SK-N-SH (cell line): ENCODE measurements around the gene APBB2. TPM values are rescaled to one million over a fixed set of nuclear protein-coding genes. Genes with fewer than 3 reads are reported as not detected.
A peak's percentile ranks its signal among the peaks of the same experiment; 100 is the strongest.

ENCODE experiments used
- CTCF ChIA-PET: fragments of 300-600, 350-600 bp; formaldehyde crosslinking; extraction: SDS; loops from one replicate; lab custom pipeline; 2021; lab: Yijun Ruan, JAX
- POLR2A ChIA-PET: fragments of 350-600 bp; sonication (Branson Sonifier 250); formaldehyde crosslinking; extraction: SDS; loops from one replicate; lab custom pipeline; 2020; ENCODE audit warnings: antibody characterized with exemption, inconsistent platforms; lab: Yijun Ruan, JAX
- DNase-seq: peaks from one replicate; pipeline ENCODE4 v3.0.0; 2012
- H2AFZ ChIP-seq: fragments of 200-600 bp; sonication (generic); 2 replicates; pipeline ENCODE4 v1.8.1; 2016; ENCODE audit warnings: antibody characterized with exemption, mild to moderate bottlenecking, low read depth
- H3F3A ChIP-seq: fragments of 200-600 bp; sonication (generic); replicated peaks from 2 replicates; pipeline ENCODE3; 2016; ENCODE audit warnings: antibody characterized with exemption, mild to moderate bottlenecking; ENCODE audit not compliant: insufficient read depth
- H3K27ac ChIP-seq, 2 experiments: fragments of 200-500 bp in 1 of 2; fragments of 200-600 bp in 1 of 2; sonication (Bioruptor generic) in 1 of 2; sonication (generic), shearing (Covaris generic) in 1 of 2; 2 replicates each; pipeline versions ENCODE4 v1.5.1 to v1.6.1; 2014 to 2016; ENCODE audit warnings: low read depth in 2 of 2, inconsistent platforms in 1 of 2, low read length in 1 of 2, mild to moderate bottlenecking in 1 of 2, mixed read lengths in 1 of 2
- H3K27me3 ChIP-seq: fragments of 200-600 bp; sonication (generic), shearing (Covaris generic); 2 replicates; pipeline ENCODE4 v1.6.1; 2016; ENCODE audit warnings: mixed run types; ENCODE audit not compliant: insufficient read depth
- H3K36me3 ChIP-seq, 2 experiments: fragments of 200-500 bp in 1 of 2; fragments of 200-600 bp in 1 of 2; sonication (Bioruptor generic) in 1 of 2; sonication (generic) in 1 of 2; replicated peaks in 1 of 2; 2 replicates each; pipeline versions ENCODE3 to v1.5.1; 2014 to 2016; ENCODE audit warnings: low read length in 1 of 2, mild to moderate bottlenecking in 1 of 2; ENCODE audit not compliant: insufficient read depth in 2 of 2, control insufficient read depth in 1 of 2
- H3K4me1 ChIP-seq, 2 experiments: fragments of 200-500 bp in 1 of 2; fragments of 200-600 bp in 1 of 2; sonication (Bioruptor generic) in 1 of 2; sonication (generic), shearing (Covaris generic) in 1 of 2; 2 replicates each; pipeline versions ENCODE4 v1.5.1 to v1.6.1; 2014 to 2016; ENCODE audit warnings: low read depth in 1 of 2, low read length in 1 of 2, mixed run types in 1 of 2; ENCODE audit not compliant: insufficient read depth in 2 of 2, control insufficient read depth in 1 of 2
- H3K4me2 ChIP-seq: fragments of 200-600 bp; sonication (generic), shearing (Covaris generic); 2 replicates; pipeline ENCODE4 v1.6.1; 2017; ENCODE audit warnings: mixed run types
- H3K4me3 ChIP-seq, 2 experiments: fragments of 200-500 bp in 1 of 2; fragments of 200-600 bp in 1 of 2; sonication (Bioruptor generic) in 1 of 2; sonication (generic), shearing (Covaris generic) in 1 of 2; 2 replicates each; pipeline versions ENCODE4 v1.5.1 to v1.8.1; 2014 to 2016; ENCODE audit warnings: low read depth in 2 of 2, inconsistent platforms in 1 of 2, low read length in 1 of 2, mild to moderate bottlenecking in 1 of 2, mixed read lengths in 1 of 2, moderate library complexity in 1 of 2
- H3K79me2 ChIP-seq: fragments of 200-600 bp; sonication (generic); 2 replicates; pipeline ENCODE4 v1.8.1; 2017; ENCODE audit warnings: mild to moderate bottlenecking; ENCODE audit not compliant: insufficient read depth
- H3K9ac ChIP-seq: fragments of 200-600 bp; sonication (generic); 2 replicates; pipeline ENCODE4 v1.6.1; 2017; ENCODE audit warnings: mixed run types
- H3K9me2 ChIP-seq: fragments of 200-600 bp; sonication (generic); 2 replicates; pipeline ENCODE4 v1.6.1; 2017; ENCODE audit warnings: mixed run types
- H3K9me3 ChIP-seq: fragments of 200-600 bp; sonication (generic); 2 replicates; pipeline ENCODE4 v1.6.1; 2017; ENCODE audit warnings: mixed run types, mild to moderate bottlenecking, moderate library complexity
- H4K20me1 ChIP-seq: fragments of 200-600 bp; sonication (generic); 2 replicates; pipeline ENCODE4 v1.6.1; 2017; ENCODE audit warnings: mild to moderate bottlenecking, mixed run types; ENCODE audit not compliant: insufficient read depth
- FOXJ3 ChIP-seq: sonication (generic); formaldehyde crosslinking; IDR thresholded peaks from 2 replicates; pipeline ENCODE4 v1.5.1; 2020; ENCODE audit warnings: mild to moderate bottlenecking, missing genetic modification reagents
- FOXM1 ChIP-seq: IDR thresholded peaks from 2 replicates; pipeline ENCODE4 v1.4.0; 2012; ENCODE audit warnings: low read depth, mild to moderate bottlenecking
- GATA2 ChIP-seq: sonication (generic); formaldehyde crosslinking; IDR thresholded peaks from 2 replicates; pipeline ENCODE4 v1.5.0; 2020; ENCODE audit warnings: mild to moderate bottlenecking, missing genetic modification reagents
- NFIC ChIP-seq: IDR thresholded peaks from 2 replicates; pipeline ENCODE4 v1.4.0; 2012; ENCODE audit warnings: borderline replicate concordance
- WGBS: methylation state at CpG from one replicate; pipeline ENCODE4 v1.1.6; 2017; ENCODE audit warnings: low lambda C conversion rate; 5-methylcytosine and 5-hydroxymethylcytosine counted together
- polyA plus RNA-seq, 3 experiments: library from polyadenylated mRNA; depleted of rRNA; stranded (reverse); fragments of >200 nt; gene quantifications; 2 replicates each; pipeline ENCODE4 v1.2.3, GENCODE V29; 2012
- TF ChIP-seq, protein P1 (sequence below): IDR thresholded peaks from 2 replicates; pipeline ENCODE4 v1.4.0; 2012; ENCODE audit warnings: low read depth, borderline replicate concordance
- TF ChIP-seq, protein P2 (sequence below): fragments of 150-350 bp; IDR thresholded peaks from 2 replicates; pipeline ENCODE4 v1.6.1; 2016; ENCODE audit warnings: mild to moderate bottlenecking, low read depth, low read length
- TF ChIP-seq, protein P3 (sequence below): IDR thresholded peaks from 2 replicates; pipeline ENCODE4 v1.6.1; 2012; ENCODE audit warnings: mild to moderate bottlenecking, low read depth, low read length, moderate library complexity
- TF ChIP-seq, protein P4 (sequence below): IDR thresholded peaks from 2 replicates; pipeline ENCODE4; 2012

The APBB2 gene
- polyA plus RNA-seq, 1 of the 3 experiments (the other 2 are of a cell fraction) = 49.8 TPM

DNA sequence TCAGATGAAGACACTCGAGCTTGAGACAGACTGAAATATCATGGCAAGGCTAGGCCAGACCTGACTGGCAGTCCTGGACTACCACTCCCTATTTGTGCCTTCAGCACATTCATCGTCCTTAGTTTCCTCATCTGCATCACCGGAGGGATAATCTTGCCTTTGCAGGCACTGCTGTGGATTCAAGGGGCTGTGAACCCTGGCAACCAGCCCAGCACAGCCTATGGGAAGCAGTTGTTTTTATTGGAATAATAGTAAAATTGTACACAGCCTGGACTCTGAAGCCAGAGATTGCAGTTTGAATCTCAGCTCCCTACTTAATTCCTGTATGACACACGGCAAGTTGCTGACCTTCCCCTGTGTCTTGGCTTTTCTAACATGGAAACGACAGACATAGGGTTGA, 303.6 kb downstream of the APBB2 start:
- Histone ChIP-seq H3K4me1 (peaks cover 18 to 24% of the 10 kb centered on the region in 2 experiments), H3K9me2 (no peaks in the 10 kb centered on the region), H3K4me2 (peak overlapping the region; percentile 6; the same call in 1 of the 2 replicates), H3K36me3 (peaks cover 0 to 17% of the 10 kb centered on the region in 2 experiments), H2AFZ (no peak overlapping the region), H3K27ac (peak overlapping the region in 1 of 2 experiments; percentile 92; a peak in 2 of 4 replicates), H3K9ac (no peak overlapping the region), H3K79me2 (no peaks in the 10 kb centered on the region; the same call in 1 of the 2 replicates)
- DNase-seq = no peak
- 89% methylated on average over 5 of the region's 5 CpGs for WGBS
- CTCF ChIA-PET = interaction anchor here (0.9 to 14.0 kb wide), 6 partner anchors 10 to 303 kb away, joined by 3 to 192 read pairs (median 10); partner anchors contain the start of gene APBB2
- TF ChIP-seq, protein P1, sequence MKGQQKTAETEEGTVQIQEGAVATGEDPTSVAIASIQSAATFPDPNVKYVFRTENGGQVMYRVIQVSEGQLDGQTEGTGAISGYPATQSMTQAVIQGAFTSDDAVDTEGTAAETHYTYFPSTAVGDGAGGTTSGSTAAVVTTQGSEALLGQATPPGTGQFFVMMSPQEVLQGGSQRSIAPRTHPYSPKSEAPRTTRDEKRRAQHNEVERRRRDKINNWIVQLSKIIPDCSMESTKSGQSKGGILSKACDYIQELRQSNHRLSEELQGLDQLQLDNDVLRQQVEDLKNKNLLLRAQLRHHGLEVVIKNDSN = no peak
- TF ChIP-seq NFIC = no peak
- TF ChIP-seq, protein P2, sequence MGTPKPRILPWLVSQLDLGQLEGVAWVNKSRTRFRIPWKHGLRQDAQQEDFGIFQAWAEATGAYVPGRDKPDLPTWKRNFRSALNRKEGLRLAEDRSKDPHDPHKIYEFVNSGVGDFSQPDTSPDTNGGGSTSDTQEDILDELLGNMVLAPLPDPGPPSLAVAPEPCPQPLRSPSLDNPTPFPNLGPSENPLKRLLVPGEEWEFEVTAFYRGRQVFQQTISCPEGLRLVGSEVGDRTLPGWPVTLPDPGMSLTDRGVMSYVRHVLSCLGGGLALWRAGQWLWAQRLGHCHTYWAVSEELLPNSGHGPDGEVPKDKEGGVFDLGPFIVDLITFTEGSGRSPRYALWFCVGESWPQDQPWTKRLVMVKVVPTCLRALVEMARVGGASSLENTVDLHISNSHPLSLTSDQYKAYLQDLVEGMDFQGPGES = no peak
- no peak for TF ChIP-seq FOXM1
- TF ChIP-seq, protein P3, sequence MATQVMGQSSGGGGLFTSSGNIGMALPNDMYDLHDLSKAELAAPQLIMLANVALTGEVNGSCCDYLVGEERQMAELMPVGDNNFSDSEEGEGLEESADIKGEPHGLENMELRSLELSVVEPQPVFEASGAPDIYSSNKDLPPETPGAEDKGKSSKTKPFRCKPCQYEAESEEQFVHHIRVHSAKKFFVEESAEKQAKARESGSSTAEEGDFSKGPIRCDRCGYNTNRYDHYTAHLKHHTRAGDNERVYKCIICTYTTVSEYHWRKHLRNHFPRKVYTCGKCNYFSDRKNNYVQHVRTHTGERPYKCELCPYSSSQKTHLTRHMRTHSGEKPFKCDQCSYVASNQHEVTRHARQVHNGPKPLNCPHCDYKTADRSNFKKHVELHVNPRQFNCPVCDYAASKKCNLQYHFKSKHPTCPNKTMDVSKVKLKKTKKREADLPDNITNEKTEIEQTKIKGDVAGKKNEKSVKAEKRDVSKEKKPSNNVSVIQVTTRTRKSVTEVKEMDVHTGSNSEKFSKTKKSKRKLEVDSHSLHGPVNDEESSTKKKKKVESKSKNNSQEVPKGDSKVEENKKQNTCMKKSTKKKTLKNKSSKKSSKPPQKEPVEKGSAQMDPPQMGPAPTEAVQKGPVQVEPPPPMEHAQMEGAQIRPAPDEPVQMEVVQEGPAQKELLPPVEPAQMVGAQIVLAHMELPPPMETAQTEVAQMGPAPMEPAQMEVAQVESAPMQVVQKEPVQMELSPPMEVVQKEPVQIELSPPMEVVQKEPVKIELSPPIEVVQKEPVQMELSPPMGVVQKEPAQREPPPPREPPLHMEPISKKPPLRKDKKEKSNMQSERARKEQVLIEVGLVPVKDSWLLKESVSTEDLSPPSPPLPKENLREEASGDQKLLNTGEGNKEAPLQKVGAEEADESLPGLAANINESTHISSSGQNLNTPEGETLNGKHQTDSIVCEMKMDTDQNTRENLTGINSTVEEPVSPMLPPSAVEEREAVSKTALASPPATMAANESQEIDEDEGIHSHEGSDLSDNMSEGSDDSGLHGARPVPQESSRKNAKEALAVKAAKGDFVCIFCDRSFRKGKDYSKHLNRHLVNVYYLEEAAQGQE = no peak
- TF ChIP-seq FOXJ3 (CRISPR knock-in tag) = no peak
- TF ChIP-seq, protein P4, sequence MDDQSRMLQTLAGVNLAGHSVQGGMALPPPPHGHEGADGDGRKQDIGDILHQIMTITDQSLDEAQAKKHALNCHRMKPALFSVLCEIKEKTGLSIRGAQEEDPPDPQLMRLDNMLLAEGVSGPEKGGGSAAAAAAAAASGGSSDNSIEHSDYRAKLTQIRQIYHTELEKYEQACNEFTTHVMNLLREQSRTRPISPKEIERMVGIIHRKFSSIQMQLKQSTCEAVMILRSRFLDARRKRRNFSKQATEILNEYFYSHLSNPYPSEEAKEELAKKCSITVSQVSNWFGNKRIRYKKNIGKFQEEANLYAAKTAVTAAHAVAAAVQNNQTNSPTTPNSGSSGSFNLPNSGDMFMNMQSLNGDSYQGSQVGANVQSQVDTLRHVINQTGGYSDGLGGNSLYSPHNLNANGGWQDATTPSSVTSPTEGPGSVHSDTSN = no peak
- TF ChIP-seq GATA2 (CRISPR knock-in tag) = no peak
- TF ChIP-seq, all 33 proteins: peak for 0
- H3K9me3 ChIP-seq = no peaks in the 10 kb centered on the region
- H3K27me3 ChIP-seq = no peaks in the 10 kb centered on the region
- POLR2A ChIA-PET = no interaction called here
- H4K20me1 ChIP-seq = 0 out of 2 replicates have a peak, but pooled peaks cover 3% of the 10 kb centered on the region
- H3K4me3 ChIP-seq = no peak overlapping the region
- H3F3A ChIP-seq = peaks cover 27% of the 10 kb centered on the region
